Mucosa of stomach (tissue), 1 donor: ENCODE results near the gene FANCB.

ENCODE experiments used
- H3K27me3 ChIP-seq: one replicate; pipeline ENCODE4 v1.7.0; 2013; ENCODE audit warnings: mild to moderate bottlenecking, low read length; ENCODE audit not compliant: control insufficient read depth, insufficient read depth
- H3K36me3 ChIP-seq: one replicate; pipeline ENCODE4 v1.7.0; 2013; ENCODE audit warnings: low read length; ENCODE audit not compliant: control insufficient read depth, insufficient read depth
- H3K4me1 ChIP-seq: one replicate; pipeline ENCODE4 v1.7.0; 2013; ENCODE audit warnings: mild to moderate bottlenecking, low read length; ENCODE audit not compliant: control insufficient read depth, insufficient read depth
- H3K4me3 ChIP-seq: one replicate; pipeline ENCODE4 v1.7.0; 2013; ENCODE audit warnings: low read length
- H3K9ac ChIP-seq: one replicate; pipeline ENCODE4 v1.7.0; 2013; ENCODE audit warnings: mild to moderate bottlenecking, low read length, moderate library complexity
- H3K9me3 ChIP-seq: one replicate; pipeline ENCODE4 v1.7.0; 2013; ENCODE audit warnings: mild to moderate bottlenecking, low read length, moderate library complexity; ENCODE audit not compliant: control insufficient read depth
- donor health status: Pancreatic carcinoma.

FANCB gene

GRCh38 chrX:14886252-14886651, 13.4 kb upstream of the FANCB start:
- Histone ChIP-seq H3K4me3 (no peak overlapping the region), H3K27me3 (no peaks in the 10 kb centered on the region), H3K36me3 (no peaks in the 10 kb centered on the region), H3K4me1 (no peaks in the 10 kb centered on the region), H3K9ac (no peak overlapping the region), H3K9me3 (no peaks in the 10 kb centered on the region)

- Histone ChIP-seq H3K36me3 (no peaks in the 10 kb centered on the region), H3K4me1 (no peaks in the 10 kb centered on the region), H3K9ac (no peak overlapping the region), H3K4me3 (no peak overlapping the region), H3K27me3 (no peaks in the 10 kb centered on the region), H3K9me3 (no peaks in the 10 kb centered on the region)
Observed at GRCh38 chrX:14884714-14885113, 11.8 kb upstream of the FANCB start.

GRCh38 chrX:14883826-14884225, 11.0 kb upstream of the FANCB start:
- Histone ChIP-seq H3K27me3 (no peaks in the 10 kb centered on the region), H3K9ac (no peak overlapping the region), H3K4me3 (no peak overlapping the region), H3K9me3 (no peaks in the 10 kb centered on the region), H3K4me1 (no peaks in the 10 kb centered on the region), H3K36me3 (no peaks in the 10 kb centered on the region)

- H3K27me3 ChIP-seq = no peaks in the 10 kb centered on the region
- no peaks in the 10 kb centered on the region for H3K36me3 ChIP-seq
- H3K9ac ChIP-seq = no peak overlapping the region
- no peaks in the 10 kb centered on the region for H3K9me3 ChIP-seq
- no peak overlapping the region for H3K4me3 ChIP-seq
- H3K4me1 ChIP-seq = no peaks in the 10 kb centered on the region
Observed at GRCh38 chrX:14875624-14876023, 2.8 kb upstream of the FANCB start.

- Histone ChIP-seq H3K4me3 (peak overlapping the region; percentile 60), H3K9ac (peak overlapping the region; percentile 59), H3K4me1 (no peaks in the 10 kb centered on the region), H3K36me3 (no peaks in the 10 kb centered on the region), H3K27me3 (no peaks in the 10 kb centered on the region), H3K9me3 (no peaks in the 10 kb centered on the region)
Observed at GRCh38 chrX:14873676-14874049, 794 bp upstream of the FANCB start.

- no peaks in the 10 kb centered on the region for H3K4me1 ChIP-seq
- H3K9ac ChIP-seq = no peak overlapping the region
- H3K9me3 ChIP-seq = no peaks in the 10 kb centered on the region
- no peaks in the 10 kb centered on the region for H3K27me3 ChIP-seq
- H3K4me3 ChIP-seq = no peak overlapping the region
- no peaks in the 10 kb centered on the region for H3K36me3 ChIP-seq
Observed at GRCh38 chrX:14872355-14872754, 514 bp downstream of the FANCB start.

GRCh38 chrX:14871767-14872166, 1.1 kb downstream of the FANCB start:
- H3K4me3 ChIP-seq = no peak overlapping the region
- no peak overlapping the region for H3K9ac ChIP-seq
- H3K9me3 ChIP-seq = no peaks in the 10 kb centered on the region
- no peaks in the 10 kb centered on the region for H3K36me3 ChIP-seq
- H3K27me3 ChIP-seq = no peaks in the 10 kb centered on the region
- H3K4me1 ChIP-seq = no peaks in the 10 kb centered on the region

GRCh38 chrX:14865201-14865600, 7.7 kb downstream of the FANCB start:
- H3K9ac ChIP-seq = no peak overlapping the region
- H3K9me3 ChIP-seq = no peaks in the 10 kb centered on the region
- no peaks in the 10 kb centered on the region for H3K27me3 ChIP-seq
- no peaks in the 10 kb centered on the region for H3K4me1 ChIP-seq
- no peak overlapping the region for H3K4me3 ChIP-seq
- no peaks in the 10 kb centered on the region for H3K36me3 ChIP-seq

- H3K4me3 ChIP-seq = no peak overlapping the region
- H3K4me1 ChIP-seq = no peaks in the 10 kb centered on the region
- H3K9me3 ChIP-seq = no peaks in the 10 kb centered on the region
- H3K36me3 ChIP-seq = no peaks in the 10 kb centered on the region
- no peak overlapping the region for H3K9ac ChIP-seq
- no peaks in the 10 kb centered on the region for H3K27me3 ChIP-seq
Observed at GRCh38 chrX:14864631-14865030, 8.2 kb downstream of the FANCB start.

- Histone ChIP-seq H3K36me3 (no peaks in the 10 kb centered on the region), H3K4me3 (no peak overlapping the region), H3K9me3 (no peaks in the 10 kb centered on the region), H3K9ac (no peak overlapping the region), H3K4me1 (no peaks in the 10 kb centered on the region), H3K27me3 (no peaks in the 10 kb centered on the region)
Observed at GRCh38 chrX:14851526-14851925, 21.3 kb downstream of the FANCB start.

GRCh38 chrX:14843666-14844065, 29.2 kb downstream of the FANCB start:
- Histone ChIP-seq H3K9me3 (no peaks in the 10 kb centered on the region), H3K27me3 (no peaks in the 10 kb centered on the region), H3K4me3 (no peak overlapping the region), H3K9ac (no peak overlapping the region), H3K36me3 (no peaks in the 10 kb centered on the region), H3K4me1 (no peaks in the 10 kb centered on the region)

- H3K9me3 ChIP-seq = no peaks in the 10 kb centered on the region
- no peaks in the 10 kb centered on the region for H3K36me3 ChIP-seq
- H3K4me1 ChIP-seq = no peaks in the 10 kb centered on the region
- H3K4me3 ChIP-seq = no peak overlapping the region
- H3K27me3 ChIP-seq = no peaks in the 10 kb centered on the region
- no peak overlapping the region for H3K9ac ChIP-seq
Observed at GRCh38 chrX:14837155-14837554, 35.7 kb downstream of the FANCB start.

GRCh38 chrX:14832586-14832985, 40.3 kb downstream of the FANCB start:
- Histone ChIP-seq H3K9ac (no peak overlapping the region), H3K36me3 (no peaks in the 10 kb centered on the region), H3K27me3 (no peaks in the 10 kb centered on the region), H3K9me3 (no peaks in the 10 kb centered on the region), H3K4me3 (no peak overlapping the region), H3K4me1 (no peaks in the 10 kb centered on the region)
